Stimulated activated CD4-positive, alpha-beta T cell treated with anti-CD3 and anti-CD28 coated beads, Interleukin-12 subunit alpha, Interleukin-12 subunit beta, amount 100 ng/mL, for 4 hours (primary cell): ENCODE results near the gene AOX1.
"Not testable (repeated sequence)": the region's sequence is repeated elsewhere in the genome, so short reads cannot be mapped to it uniquely, and the experiment has no call there.

Experiments used
- DNase-seq: peaks from one replicate; pipeline ENCODE4 v3.0.0-alpha.2; 2020

Gene AOX1

GRCh38 chr2:200603972-200604371 is 18.2 kb downstream of the AOX1 start:
- no peak for DNase-seq

- DNase-seq = no peak
These were observed 18.9 kb downstream of the AOX1 start for GRCh38 chr2:200604571-200605255.

GRCh38 chr2:200608341-200609027 is 22.7 kb downstream of the AOX1 start:
- DNase-seq = no peak

- DNase-seq = no peak
These were observed 23.3 kb downstream of the AOX1 start for GRCh38 chr2:200609028-200609614.

GRCh38 chr2:200610217-200610616 is 24.4 kb downstream of the AOX1 start:
- not testable (repeated sequence) for DNase-seq

GRCh38 chr2:200613692-200614091 is 27.9 kb downstream of the AOX1 start:
- DNase-seq = no peak

- no peak for DNase-seq
These were observed 28.4 kb downstream of the AOX1 start for GRCh38 chr2:200614249-200614648.

GRCh38 chr2:200615247-200615646 is 29.4 kb downstream of the AOX1 start:
- DNase-seq = no peak

- no peak for DNase-seq
These were observed 30.4 kb downstream of the AOX1 start for GRCh38 chr2:200616193-200616592.

- DNase-seq = no peak
These were observed 30.8 kb downstream of the AOX1 start for GRCh38 chr2:200616656-200617055.

GRCh38 chr2:200617156-200618053 is 31.6 kb downstream of the AOX1 start:
- no peak for DNase-seq

GRCh38 chr2:200618054-200618419 is 32.2 kb downstream of the AOX1 start:
- no peak for DNase-seq

- no peak for DNase-seq
These were observed 32.8 kb downstream of the AOX1 start for GRCh38 chr2:200618590-200619021.

- DNase-seq = no peak
These were observed 33.5 kb downstream of the AOX1 start for GRCh38 chr2:200619279-200619678.

GRCh38 chr2:200620606-200621390 is 35.0 kb downstream of the AOX1 start:
- DNase-seq = no peak

GRCh38 chr2:200622106-200622505 is 36.3 kb downstream of the AOX1 start:
- no peak for DNase-seq

GRCh38 chr2:200624026-200624425 is 38.2 kb downstream of the AOX1 start:
- DNase-seq = no peak

- DNase-seq = no peak
These were observed 38.8 kb downstream of the AOX1 start for GRCh38 chr2:200624658-200625057.

GRCh38 chr2:200625282-200625681 is 39.5 kb downstream of the AOX1 start:
- no peak for DNase-seq

GRCh38 chr2:200625958-200626363 is 40.1 kb downstream of the AOX1 start:
- DNase-seq = no peak

- no peak for DNase-seq
These were observed 41.4 kb downstream of the AOX1 start for GRCh38 chr2:200627110-200627770.

- not testable (repeated sequence) for DNase-seq
These were observed 42.6 kb downstream of the AOX1 start for GRCh38 chr2:200628461-200628860.
